Measurements from ENCODE around the gene SLC5A6.
A peak's percentile ranks its signal among the peaks of the same experiment; 100 is the strongest.

Gene SLC5A6

DNA sequence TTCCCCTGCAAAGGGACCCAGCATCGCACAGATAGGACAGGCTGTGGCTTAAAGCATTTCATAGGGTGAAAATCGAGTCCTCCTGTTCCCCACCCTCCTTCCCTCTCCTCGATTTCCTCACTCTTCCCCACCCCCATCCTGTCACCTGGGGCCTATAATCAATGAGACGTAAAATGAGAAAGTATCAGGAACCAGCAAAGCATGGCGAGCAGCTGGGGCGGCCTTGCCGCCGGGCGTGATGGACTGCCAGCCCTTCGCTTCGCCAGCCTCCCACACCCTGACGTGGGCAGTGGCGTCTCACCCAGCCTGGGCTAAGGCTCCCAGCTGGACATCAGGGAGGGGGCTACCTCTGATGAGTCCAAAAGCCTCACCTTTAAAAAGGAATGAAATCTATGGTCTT, 39.7 kb upstream of the SLC5A6 start:
- WGBS (ENCODE audit: insufficient coverage) = 94% methylated on average over 10 of the region's 13 CpGs
- Histone ChIP-seq H3K4me3 (ENCODE audit: control insufficient read depth in 1 of 7, extremely low read depth in 1 of 7, insufficient read depth in 4 of 7, low read depth in 2 of 7, low read length in 6 of 7) (no peak overlapping the region), H3K27ac (ENCODE audit: insufficient read depth in 1 of 2, low read depth in 1 of 2, low read length in 2 of 2, poor library complexity in 1 of 2, severe bottlenecking in 2 of 2) (no peak overlapping the region), H3K36me3 (ENCODE audit: control insufficient read depth in 4 of 4, insufficient read depth in 4 of 4, low read length in 3 of 4) (no peaks in the 10 kb centered on the region), H3K9me3 (ENCODE audit: control extremely low read depth in 1 of 5, control insufficient read depth in 4 of 5, insufficient read depth in 2 of 5, low read depth in 1 of 5, low read length in 4 of 5) (no peaks in the 10 kb centered on the region), H3K4me1 (ENCODE audit: control extremely low read depth in 1 of 4, control insufficient read depth in 4 of 4, insufficient read depth in 4 of 4, low read length in 3 of 4) (peaks cover 0 to 7% (median 1%) of the 10 kb centered on the region in 4 experiments), H3K27me3 (replicated peaks in 2 of 5; ENCODE audit: control insufficient read depth in 4 of 5, insufficient read depth in 5 of 5, low read length in 4 of 5) (peaks cover 0 to 21% (median 6%) of the 10 kb centered on the region in 5 experiments)
- POLR2A ChIA-PET = no interaction called here
- DNase-seq = no peak
- CTCF ChIA-PET = interaction anchor here (0.9 to 7.0 kb wide), 6 partner anchors 20 to 52 kb away, joined by 3 to 90 read pairs (median 4); partner anchors contain the start of genes DNAJC5G and TRIM54

DNA sequence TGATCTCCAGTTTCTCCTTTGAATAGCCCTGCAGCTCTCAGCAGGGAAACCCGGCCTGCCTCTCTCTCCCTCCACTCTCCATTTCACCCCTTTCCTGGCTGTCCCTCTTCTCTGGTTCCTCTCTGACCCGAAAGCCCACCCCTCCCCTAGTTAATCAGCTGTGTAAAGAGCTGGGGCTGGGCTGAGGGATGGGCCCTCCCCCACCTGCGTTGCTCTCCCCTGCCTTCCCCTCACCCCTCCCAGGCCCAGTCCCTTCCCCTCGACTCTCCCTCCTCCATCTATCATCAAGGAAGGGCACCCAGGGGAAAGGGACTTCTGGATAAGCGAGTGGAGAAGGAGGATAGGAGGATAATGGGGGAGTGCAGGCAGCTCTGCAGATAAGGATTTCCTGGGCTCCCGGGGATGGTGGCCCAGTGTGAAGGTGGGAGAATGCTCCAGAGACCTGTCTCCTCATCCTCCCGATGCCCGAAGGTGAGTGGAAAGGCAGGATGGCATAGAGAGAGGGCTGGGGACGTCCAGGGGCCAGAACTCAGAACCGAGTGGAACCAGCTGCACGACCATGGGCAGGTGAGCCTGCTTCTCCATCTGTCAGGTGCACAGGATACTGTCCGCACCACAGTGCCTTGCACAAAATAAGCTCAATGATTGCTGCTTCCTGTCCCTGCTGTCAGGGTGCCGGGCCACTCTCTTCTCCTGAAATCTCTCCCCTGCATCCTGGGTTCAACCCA, 38.7 kb upstream of the SLC5A6 start:
- POLR2A ChIA-PET = no interaction called here
- peaks cover 0 to 14% (median 0%) of the 10 kb centered on the region in 5 experiments for H3K27me3 ChIP-seq (replicated peaks in 2 of 5; ENCODE audit: control insufficient read depth in 4 of 5, insufficient read depth in 5 of 5, low read length in 4 of 5)
- 85% methylated on average over 10 of the region's 13 CpGs for WGBS (ENCODE audit: insufficient coverage)
- no peaks in the 10 kb centered on the region for H3K9me3 ChIP-seq (ENCODE audit: control extremely low read depth in 1 of 5, control insufficient read depth in 4 of 5, insufficient read depth in 2 of 5, low read depth in 1 of 5, low read length in 4 of 5)
- H3K4me3 ChIP-seq (ENCODE audit: control insufficient read depth in 1 of 7, extremely low read depth in 1 of 7, insufficient read depth in 4 of 7, low read depth in 2 of 7, low read length in 6 of 7) = peak overlapping the region in 1 of 7 experiments; percentile 11
- no peaks in the 10 kb centered on the region for H3K36me3 ChIP-seq (ENCODE audit: control insufficient read depth in 4 of 4, insufficient read depth in 4 of 4, low read length in 3 of 4)
- DNase-seq = no peak
- CTCF ChIA-PET = interaction anchor here (0.9 to 7.0 kb wide), 10 partner anchors 12 to 53 kb away, joined by 3 to 90 read pairs (median 3); partner anchors contain the start of genes DNAJC5G, SLC30A3 and TRIM54
- H3K27ac ChIP-seq (ENCODE audit: insufficient read depth in 1 of 2, low read depth in 1 of 2, low read length in 2 of 2, poor library complexity in 1 of 2, severe bottlenecking in 2 of 2) = no peak overlapping the region
- H3K4me1 ChIP-seq (ENCODE audit: control extremely low read depth in 1 of 4, control insufficient read depth in 4 of 4, insufficient read depth in 4 of 4, low read length in 3 of 4) = peaks cover 0 to 7% (median 1%) of the 10 kb centered on the region in 4 experiments

- ChIA-PET CTCF (interaction anchor here (0.9 to 7.0 kb wide), 16 partner anchors 9 to 72 kb away, joined by 3 to 90 read pairs (median 4); partner anchors contain the start of genes SLC30A3 and TRIM54), POLR2A (no interaction called here)
- peak overlapping the region in 3 of 7 experiments; percentile 11 to 22 (median 13) for H3K4me3 ChIP-seq (ENCODE audit: control insufficient read depth in 1 of 7, extremely low read depth in 1 of 7, insufficient read depth in 4 of 7, low read depth in 2 of 7, low read length in 6 of 7)
Measured at GRCh38 chr2:27249891-27250651, 38.0 kb upstream of the SLC5A6 start.

GRCh38 chr2:27249159-27249890, 37.3 kb upstream of the SLC5A6 start:
- H3K9me3 ChIP-seq (ENCODE audit: control extremely low read depth in 1 of 5, control insufficient read depth in 4 of 5, insufficient read depth in 2 of 5, low read depth in 1 of 5, low read length in 4 of 5) = no peaks in the 10 kb centered on the region
- CTCF ChIA-PET = interaction anchor here (0.9 to 7.0 kb wide), 16 partner anchors 9 to 75 kb away, joined by 3 to 90 read pairs (median 4); partner anchors contain the start of gene TRIM54
- WGBS (ENCODE audit: insufficient coverage) = 81% methylated on average over 8 of the region's 12 CpGs
- DNase-seq = no peak
- H3K27me3 ChIP-seq (replicated peaks in 2 of 5; ENCODE audit: control insufficient read depth in 4 of 5, insufficient read depth in 5 of 5, low read length in 4 of 5) = peaks cover 0 to under 1% (median 0%) of the 10 kb centered on the region in 5 experiments
- peaks cover 0 to 7% (median 1%) of the 10 kb centered on the region in 4 experiments for H3K4me1 ChIP-seq (ENCODE audit: control extremely low read depth in 1 of 4, control insufficient read depth in 4 of 4, insufficient read depth in 4 of 4, low read length in 3 of 4)
- H3K4me3 ChIP-seq (ENCODE audit: control insufficient read depth in 1 of 7, extremely low read depth in 1 of 7, insufficient read depth in 4 of 7, low read depth in 2 of 7, low read length in 6 of 7) = no peak overlapping the region
- POLR2A ChIA-PET = no interaction called here
- peaks cover 0 to 7% (median 3%) of the 10 kb centered on the region in 4 experiments for H3K36me3 ChIP-seq (ENCODE audit: control insufficient read depth in 4 of 4, insufficient read depth in 4 of 4, low read length in 3 of 4)
- H3K27ac ChIP-seq (ENCODE audit: insufficient read depth in 1 of 2, low read depth in 1 of 2, low read length in 2 of 2, poor library complexity in 1 of 2, severe bottlenecking in 2 of 2) = no peak overlapping the region

More at GRCh38 chr2:27249891-27250651, 38.0 kb upstream of the SLC5A6 start:
- Histone ChIP-seq H3K27ac (ENCODE audit: insufficient read depth in 1 of 2, low read depth in 1 of 2, low read length in 2 of 2, poor library complexity in 1 of 2, severe bottlenecking in 2 of 2) (no peak overlapping the region), H3K36me3 (ENCODE audit: control insufficient read depth in 4 of 4, insufficient read depth in 4 of 4, low read length in 3 of 4) (peaks cover 0 to 2% (median 0%) of the 10 kb centered on the region in 4 experiments), H3K4me1 (ENCODE audit: control extremely low read depth in 1 of 4, control insufficient read depth in 4 of 4, insufficient read depth in 4 of 4, low read length in 3 of 4) (peaks cover 0 to 7% (median 1%) of the 10 kb centered on the region in 4 experiments), H3K9me3 (ENCODE audit: control extremely low read depth in 1 of 5, control insufficient read depth in 4 of 5, insufficient read depth in 2 of 5, low read depth in 1 of 5, low read length in 4 of 5) (no peaks in the 10 kb centered on the region), H3K27me3 (replicated peaks in 2 of 5; ENCODE audit: control insufficient read depth in 4 of 5, insufficient read depth in 5 of 5, low read length in 4 of 5) (peaks cover 0 to 8% (median 0%) of the 10 kb centered on the region in 5 experiments)
- peak; percentile 54 to 74 (median 70) for DNase-seq
- 20% methylated on average over 20 of the region's 22 CpGs for WGBS (ENCODE audit: insufficient coverage)

GRCh38 chr2:27247893-27248292, 35.8 kb upstream of the SLC5A6 start:
- H3K27ac ChIP-seq (ENCODE audit: insufficient read depth in 1 of 2, low read depth in 1 of 2, low read length in 2 of 2, poor library complexity in 1 of 2, severe bottlenecking in 2 of 2) = no peak overlapping the region
- H3K27me3 ChIP-seq (replicated peaks in 2 of 5; ENCODE audit: control insufficient read depth in 4 of 5, insufficient read depth in 5 of 5, low read length in 4 of 5) = no peaks in the 10 kb centered on the region
- H3K36me3 ChIP-seq (ENCODE audit: control insufficient read depth in 4 of 4, insufficient read depth in 4 of 4, low read length in 3 of 4) = peaks cover 0 to 21% (median 17%) of the 10 kb centered on the region in 4 experiments
- POLR2A ChIA-PET = no interaction called here
- peaks cover 0 to 7% (median 1%) of the 10 kb centered on the region in 4 experiments for H3K4me1 ChIP-seq (ENCODE audit: control extremely low read depth in 1 of 4, control insufficient read depth in 4 of 4, insufficient read depth in 4 of 4, low read length in 3 of 4)
- no peak overlapping the region for H3K4me3 ChIP-seq (ENCODE audit: control insufficient read depth in 1 of 7, extremely low read depth in 1 of 7, insufficient read depth in 4 of 7, low read depth in 2 of 7, low read length in 6 of 7)
- 97% methylated on average over 3 of the region's 4 CpGs for WGBS (ENCODE audit: insufficient coverage)
- DNase-seq = no peak
- CTCF ChIA-PET = interaction anchor here (1.5 to 7.0 kb wide), 7 partner anchors 9 to 56 kb away, joined by 3 to 90 read pairs (median 6); partner anchors contain the start of gene TRIM54
- H3K9me3 ChIP-seq (ENCODE audit: control extremely low read depth in 1 of 5, control insufficient read depth in 4 of 5, insufficient read depth in 2 of 5, low read depth in 1 of 5, low read length in 4 of 5) = no peaks in the 10 kb centered on the region

GRCh38 chr2:27245626-27246025, 33.6 kb upstream of the SLC5A6 start:
- ChIA-PET POLR2A (no interaction called here), CTCF (interaction anchor here (1.0 to 2.3 kb wide), 3 partner anchors 18 to 57 kb away, joined by 4 to 5 read pairs (median 5); no protein-coding TSS in a partner anchor)
- Histone ChIP-seq H3K9me3 (ENCODE audit: control extremely low read depth in 1 of 5, control insufficient read depth in 4 of 5, insufficient read depth in 2 of 5, low read depth in 1 of 5, low read length in 4 of 5) (no peaks in the 10 kb centered on the region), H3K27me3 (replicated peaks in 2 of 5; ENCODE audit: control insufficient read depth in 4 of 5, insufficient read depth in 5 of 5, low read length in 4 of 5) (no peaks in the 10 kb centered on the region), H3K27ac (ENCODE audit: insufficient read depth in 1 of 2, low read depth in 1 of 2, low read length in 2 of 2, poor library complexity in 1 of 2, severe bottlenecking in 2 of 2) (no peak overlapping the region), H3K4me1 (ENCODE audit: control extremely low read depth in 1 of 4, control insufficient read depth in 4 of 4, insufficient read depth in 4 of 4, low read length in 3 of 4) (peaks cover 0 to 11% (median 7%) of the 10 kb centered on the region in 4 experiments), H3K36me3 (ENCODE audit: control insufficient read depth in 4 of 4, insufficient read depth in 4 of 4, low read length in 3 of 4) (peaks cover 2 to 44% (median 36%) of the 10 kb centered on the region in 4 experiments), H3K4me3 (ENCODE audit: control insufficient read depth in 1 of 7, extremely low read depth in 1 of 7, insufficient read depth in 4 of 7, low read depth in 2 of 7, low read length in 6 of 7) (no peak overlapping the region)
- no peak for DNase-seq
- WGBS (ENCODE audit: insufficient coverage) = 100% methylated on average over 1 of the region's 4 CpGs
